ENCODE results near the gene TEX26.

Gene TEX26

DNA sequence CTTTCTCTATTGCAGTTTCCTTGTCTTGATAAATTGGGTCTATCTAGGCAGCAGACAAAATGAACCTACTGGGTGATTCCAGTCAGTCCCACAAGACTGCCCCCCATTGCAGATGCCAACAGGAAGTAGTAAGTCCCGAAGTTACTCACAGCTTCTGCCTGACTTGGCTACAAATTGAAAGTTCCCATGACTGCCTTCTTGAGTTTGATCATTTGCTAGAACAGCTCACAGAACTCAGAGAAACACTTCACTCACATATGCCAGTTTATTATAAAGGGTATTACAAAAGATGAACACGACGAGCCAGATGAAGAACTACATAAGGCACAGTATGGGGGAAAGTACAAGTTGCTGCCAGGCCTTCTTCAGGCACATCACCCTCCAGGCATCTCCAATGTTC is 50.0 kb downstream of the TEX26 start:
- DNase-seq = no peak

DNA sequence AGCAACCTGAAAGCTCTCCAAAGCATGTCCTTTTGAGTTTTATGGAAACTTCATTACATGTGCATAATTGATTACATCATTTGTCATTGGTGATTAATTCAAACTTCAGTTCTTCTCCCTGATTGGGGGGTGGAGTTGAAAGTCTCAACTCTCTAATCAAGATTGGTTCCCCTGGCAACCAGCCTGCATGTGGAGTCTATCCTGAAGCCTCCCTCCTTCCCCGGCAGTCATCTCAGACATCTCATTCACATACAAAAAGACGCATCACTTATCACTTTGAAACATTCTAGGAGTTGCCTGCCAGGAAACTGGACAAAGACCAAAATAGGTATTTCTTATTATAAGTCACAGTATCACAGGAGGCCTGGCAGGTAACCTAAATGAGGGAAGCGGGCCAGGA is 50.5 kb downstream of the TEX26 start:
- DNase-seq = no peak

DNA sequence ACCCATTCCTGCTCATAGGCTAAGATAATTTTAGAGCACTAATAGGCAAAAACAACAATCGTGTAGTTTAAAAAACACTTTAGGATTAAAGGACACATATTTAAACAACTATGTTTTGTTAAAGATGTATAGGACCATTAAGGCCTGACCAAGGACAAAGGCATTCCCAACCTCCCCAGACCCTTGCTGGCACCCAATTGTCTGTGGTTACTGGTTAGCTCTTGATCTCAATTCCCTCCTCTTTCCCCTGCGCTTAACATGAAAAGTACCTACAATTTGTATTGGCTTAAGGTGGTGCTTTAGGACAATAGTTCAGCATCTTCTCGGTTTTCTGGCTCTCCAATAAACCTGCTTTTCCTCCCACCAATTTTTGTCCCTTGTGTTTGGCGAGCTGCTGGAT is 51.0 kb downstream of the TEX26 start:
- no peak for DNase-seq

DNA sequence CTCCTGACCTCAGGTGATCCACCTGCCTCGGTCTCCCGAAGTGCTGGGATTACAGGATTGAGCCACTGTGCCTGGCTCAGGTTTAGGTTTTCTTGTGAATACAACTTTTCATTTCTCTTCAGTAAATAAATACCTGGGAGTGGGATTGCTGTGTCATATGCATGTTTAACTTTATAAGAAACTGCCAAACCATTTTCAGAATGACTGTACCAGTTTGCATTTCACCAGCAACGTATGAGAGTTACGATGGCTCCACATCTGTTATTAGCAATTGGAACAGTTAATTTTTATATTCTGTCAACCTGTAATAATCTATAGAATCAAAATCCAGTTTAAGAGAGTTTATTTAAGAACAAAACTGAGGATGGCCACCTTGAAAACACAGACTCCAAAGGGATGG is 52.2 kb downstream of the TEX26 start:
- DNase-seq = no peak

DNA sequence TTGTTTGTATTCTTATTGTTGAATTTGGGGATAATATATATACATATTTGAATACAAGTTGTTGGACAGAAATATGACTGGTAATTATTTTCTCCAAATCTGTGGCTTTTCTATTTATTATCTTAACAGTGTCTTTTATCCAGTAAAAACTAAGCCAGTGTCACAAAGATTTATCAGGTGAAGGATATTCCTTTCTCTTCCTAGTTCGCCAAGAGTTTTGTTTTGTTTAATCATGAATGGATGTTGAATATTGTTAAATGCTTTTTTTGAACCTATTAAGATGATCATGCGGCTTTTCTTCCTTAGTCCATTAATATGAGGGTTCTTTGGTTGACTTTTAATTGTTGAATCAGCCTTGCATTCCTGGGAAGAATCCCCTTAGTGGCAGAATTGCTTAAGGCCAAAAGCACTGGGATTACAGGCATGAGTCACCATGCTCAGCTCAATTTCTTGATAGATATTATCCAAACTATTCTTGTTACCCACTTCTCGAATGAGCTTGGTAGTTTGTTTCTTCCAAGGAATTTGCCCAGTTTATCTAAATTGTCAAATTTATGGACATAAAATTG is 53.3 kb downstream of the TEX26 start:
- DNase-seq = no peak

DNA sequence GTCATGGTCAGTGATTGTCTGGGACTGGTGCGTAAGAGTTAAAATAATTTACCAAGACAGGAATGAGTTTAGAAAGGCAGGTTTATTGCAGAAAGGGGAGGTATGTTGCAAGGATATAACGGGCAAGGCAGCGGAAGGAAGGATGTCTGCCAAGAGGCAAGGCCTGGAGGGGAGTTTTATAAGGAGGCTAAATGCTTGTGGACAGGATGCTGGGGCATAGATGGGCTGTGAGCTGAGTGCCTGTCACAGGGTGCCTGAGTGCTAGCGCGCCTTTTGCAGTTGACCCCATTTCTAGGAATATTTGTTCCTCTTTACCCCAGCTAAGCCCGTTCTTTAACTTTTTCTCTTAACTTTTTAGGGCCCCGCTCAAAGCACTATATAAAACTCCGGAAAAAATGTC is 58.7 kb downstream of the TEX26 start:
- DNase-seq = no peak

DNA sequence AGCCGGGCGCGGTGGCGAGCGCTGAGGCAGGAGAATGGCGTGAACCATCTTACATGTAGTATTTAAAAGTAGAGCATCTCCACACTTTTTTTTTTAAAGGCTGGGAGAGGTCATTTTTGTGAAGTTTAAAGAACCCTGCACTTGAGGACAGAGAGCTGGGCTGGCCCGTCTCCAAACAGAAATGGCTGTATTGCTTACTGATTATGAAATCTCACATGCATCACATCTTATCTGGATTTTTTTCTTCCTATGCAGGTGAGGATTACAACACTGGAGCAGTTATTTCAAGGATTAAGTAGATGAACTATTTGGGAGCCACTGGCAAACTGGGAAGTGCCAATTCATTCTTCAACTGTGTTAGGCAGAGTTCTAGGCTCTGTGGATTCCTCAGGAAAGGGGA is 59.5 kb downstream of the TEX26 start:
- no peak for DNase-seq

DNA sequence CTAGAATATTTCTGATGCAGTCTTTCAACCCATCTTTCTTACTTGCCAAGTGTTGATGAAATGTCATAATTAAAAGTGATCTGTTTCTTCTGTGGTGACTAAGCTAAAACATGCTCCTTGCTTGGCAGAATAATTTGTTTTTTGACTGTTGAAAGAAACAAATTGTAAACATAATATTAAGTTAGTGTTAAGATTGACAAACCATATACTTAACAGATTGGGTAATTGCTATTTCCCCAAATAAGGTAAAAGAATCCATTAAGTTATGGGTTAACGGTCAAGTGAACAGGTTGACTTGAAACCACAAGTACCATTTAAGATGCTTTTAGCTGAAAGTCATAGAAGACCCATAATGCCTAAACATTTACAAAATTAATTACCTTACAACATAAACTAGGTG is 62.9 kb downstream of the TEX26 start:
- no peak for DNase-seq

DNA sequence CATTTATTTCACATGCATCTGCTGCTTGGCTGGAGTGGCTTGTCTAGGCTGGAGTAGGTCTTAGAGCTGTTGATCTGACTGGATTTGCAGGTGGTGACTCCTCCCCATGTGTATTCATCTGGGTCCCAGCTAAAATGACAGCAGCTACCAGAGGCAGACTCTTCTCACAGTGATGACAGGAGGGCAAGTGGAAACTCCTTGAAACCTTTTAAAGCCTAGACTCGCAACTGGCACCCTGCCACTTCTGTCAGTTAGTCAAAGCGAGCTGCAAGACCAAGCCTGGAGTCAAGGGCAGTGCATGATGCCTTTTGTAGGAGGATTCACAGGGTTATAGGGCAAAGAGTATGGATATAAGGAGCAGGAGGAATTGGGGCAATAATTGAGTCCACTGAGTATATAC is 65.2 kb downstream of the TEX26 start:
- no peak for DNase-seq

DNA sequence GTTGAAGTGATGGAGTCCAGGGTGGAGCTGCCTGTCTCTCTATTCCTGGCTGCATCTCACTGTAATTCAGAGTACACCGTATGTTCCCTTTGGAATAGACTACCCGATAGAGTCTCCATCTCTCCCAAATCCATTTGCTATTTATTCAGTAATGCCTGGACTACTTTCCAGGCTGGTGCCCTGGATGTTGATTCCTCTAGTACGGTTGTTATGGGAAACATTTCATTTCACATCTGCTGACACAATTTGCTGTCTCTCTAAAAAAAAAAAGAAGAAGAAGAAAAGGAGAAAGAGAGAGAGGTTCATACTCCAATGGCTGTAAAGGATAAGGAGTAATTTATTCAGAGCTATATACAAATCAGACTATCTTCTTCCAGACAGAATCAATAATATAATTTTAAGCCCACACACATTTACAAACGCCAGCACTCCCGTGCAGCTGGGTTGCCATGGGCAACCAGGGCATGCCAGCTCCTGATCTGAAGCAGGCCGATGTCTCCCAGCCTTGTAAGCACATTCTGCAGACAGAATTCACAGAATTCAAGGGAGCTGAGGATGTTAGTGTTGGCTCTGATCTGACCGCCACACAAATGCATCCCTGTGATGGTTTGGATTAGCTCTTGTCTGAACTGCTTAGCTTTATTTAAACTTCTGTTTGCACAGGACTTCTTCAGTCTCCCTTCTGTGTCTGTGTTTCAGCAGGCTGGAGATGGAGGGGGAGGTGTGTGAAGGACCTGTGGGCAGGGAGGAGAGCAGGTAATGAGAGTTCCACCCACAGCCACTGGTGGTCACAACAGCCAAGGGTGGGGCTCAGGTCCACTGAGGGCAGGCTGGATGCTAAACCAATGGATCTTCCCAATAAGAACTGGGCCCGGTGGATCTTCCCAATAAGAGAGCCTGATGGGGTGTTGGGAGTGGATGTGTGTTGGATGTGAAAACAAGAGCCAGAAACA is 66.0 kb downstream of the TEX26 start:
- DNase-seq = no peak

DNA sequence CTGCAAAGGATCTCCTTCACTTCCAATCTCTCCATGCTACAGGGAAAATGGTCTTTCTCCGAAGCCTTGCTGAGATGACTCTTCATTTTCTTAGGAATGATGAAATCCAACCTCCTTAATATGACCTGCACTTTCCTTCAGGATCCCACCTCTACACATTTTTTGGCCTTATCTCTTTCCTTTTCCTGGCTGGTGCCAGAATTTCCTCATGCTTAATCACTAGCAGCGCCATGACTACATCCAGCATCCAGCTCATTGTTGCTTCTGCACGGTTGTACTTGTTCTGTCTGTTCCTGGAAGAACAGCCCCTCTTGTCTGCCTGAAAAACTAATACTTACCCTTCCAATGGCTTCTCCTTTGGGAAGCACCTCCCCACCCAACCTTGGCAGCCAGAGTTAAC is 68.4 kb downstream of the TEX26 start:
- DNase-seq = no peak

DNA sequence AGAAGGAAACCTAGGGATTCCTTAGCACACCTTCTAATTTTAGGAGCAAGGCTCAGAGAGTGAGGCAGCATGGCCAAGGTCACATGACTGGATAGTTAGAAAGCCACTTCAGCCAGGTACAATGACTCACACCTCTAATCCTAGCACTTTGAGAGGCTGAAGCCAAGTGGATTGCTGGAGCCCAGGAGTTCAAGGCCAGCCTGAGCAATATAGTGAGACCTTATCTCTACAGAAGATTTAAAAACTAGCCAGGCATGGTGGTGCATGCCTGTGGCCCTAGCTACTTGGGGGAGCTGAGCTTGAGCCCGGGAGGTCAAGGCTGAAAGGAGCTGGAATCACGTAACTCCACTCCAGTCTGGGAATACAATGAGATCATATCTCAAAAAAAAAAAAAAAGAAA is 69.2 kb downstream of the TEX26 start:
- DNase-seq = no peak

DNA sequence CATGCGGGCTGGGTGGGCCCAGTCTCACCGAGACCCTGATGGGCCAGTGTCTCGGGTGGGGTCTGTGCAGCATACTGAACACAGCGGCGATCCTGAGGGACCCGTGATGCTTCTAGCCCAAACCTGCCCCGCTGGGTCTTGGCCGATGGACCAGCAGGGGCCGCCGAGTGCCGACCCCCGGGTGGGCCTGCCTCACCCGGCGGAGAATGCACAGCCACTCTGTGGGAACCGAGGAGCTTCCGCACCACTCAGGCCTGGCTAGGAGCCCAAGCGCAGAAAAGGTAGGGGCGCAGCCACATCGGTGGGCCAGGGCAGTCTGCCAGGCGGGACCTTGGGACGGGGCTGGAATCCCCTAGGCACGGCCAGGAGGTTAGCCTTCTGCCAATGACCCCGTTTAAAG is 72.6 kb downstream of the TEX26 start:
- no peak for DNase-seq

DNA sequence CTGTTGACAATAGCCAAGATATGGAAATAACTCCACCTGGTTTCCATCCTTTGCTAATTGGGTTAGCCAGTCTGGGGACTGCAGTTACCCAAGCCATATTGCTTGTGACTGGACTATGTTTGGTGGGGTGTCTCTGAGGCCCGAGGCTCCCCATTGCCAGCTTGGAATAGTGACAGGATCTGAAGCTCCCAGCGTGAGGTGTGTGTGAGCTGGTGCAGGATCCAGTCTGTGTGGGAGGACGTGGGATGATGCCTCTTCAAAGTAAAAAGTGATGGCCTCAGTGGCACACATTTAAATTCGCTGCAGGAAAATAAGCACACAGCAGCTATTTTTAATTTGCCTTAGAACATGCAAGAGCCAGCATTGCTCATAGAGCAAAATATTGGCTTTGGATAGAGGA is 75.0 kb downstream of the TEX26 start:
- no peak for DNase-seq

DNA sequence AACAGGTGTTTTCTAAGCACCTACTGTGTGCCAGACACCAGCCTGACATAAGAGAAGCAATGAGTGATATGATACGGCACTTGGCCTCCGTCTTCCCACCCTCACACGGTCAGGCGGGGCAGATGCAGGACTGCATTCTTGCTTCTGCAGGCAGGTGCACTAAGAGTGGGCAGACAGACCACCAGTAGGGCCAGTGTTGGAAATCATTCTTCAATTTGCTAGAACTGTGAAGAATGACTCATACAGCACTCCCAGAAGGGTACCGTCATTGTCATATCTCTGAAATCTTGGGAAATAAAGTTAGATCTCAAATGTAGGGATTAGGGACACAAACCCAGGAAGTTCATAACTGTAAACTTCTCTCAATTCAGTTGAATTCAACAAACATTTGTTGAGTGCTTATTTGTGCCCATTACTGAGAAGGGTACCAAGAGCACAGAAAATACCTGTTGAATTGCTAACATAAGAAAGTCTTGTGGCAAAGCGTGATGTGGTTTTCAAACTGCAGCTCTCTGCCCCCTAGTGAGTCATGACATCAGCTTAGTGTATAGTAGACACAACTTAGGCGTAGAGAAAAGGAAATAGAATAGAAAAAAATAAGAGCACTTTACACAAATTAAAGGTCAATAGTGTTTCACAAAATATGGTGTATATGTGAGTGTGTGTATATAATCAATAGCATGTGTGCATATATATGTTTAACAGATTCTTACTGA is 76.1 kb downstream of the TEX26 start:
- DNase-seq = no peak

DNA sequence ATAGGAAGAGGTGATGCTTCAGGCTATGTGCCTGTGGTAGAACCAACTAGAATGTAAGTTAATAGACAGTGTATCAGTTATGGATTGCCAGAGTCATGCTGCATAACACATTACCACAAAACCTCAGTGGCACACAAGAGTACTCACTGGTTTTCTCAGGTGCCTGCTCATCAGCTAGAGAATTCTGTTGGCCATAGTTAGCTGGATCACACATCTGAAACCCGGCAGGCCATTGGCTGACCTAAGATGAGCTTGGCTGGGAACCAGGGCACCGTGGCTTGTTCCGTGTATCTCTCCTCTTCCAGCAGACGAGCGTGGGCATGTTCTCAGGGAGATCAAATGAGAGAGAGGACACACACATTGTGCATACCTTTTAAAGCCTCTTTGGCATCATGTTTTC is 76.7 kb downstream of the TEX26 start:
- DNase-seq = no peak

DNA sequence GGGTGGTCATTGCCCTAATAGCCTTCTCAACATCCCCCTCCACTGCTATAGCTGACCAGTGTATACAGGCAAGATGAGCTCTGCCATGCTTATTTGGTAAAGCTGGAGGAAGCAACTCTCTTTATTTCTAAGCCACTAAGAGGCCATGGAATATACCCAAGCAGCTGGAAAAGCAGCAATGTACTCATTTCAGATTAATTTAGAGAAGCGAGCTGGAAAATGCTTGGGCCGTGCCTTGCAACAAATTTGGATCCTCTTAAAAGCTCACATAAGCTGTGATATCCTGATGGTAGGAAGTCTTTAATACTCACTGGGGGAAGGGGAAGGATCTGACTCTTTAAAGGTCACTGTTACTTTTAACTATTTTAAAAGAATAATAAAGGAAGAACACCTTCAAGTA is 77.8 kb downstream of the TEX26 start:
- DNase-seq = no peak

DNA sequence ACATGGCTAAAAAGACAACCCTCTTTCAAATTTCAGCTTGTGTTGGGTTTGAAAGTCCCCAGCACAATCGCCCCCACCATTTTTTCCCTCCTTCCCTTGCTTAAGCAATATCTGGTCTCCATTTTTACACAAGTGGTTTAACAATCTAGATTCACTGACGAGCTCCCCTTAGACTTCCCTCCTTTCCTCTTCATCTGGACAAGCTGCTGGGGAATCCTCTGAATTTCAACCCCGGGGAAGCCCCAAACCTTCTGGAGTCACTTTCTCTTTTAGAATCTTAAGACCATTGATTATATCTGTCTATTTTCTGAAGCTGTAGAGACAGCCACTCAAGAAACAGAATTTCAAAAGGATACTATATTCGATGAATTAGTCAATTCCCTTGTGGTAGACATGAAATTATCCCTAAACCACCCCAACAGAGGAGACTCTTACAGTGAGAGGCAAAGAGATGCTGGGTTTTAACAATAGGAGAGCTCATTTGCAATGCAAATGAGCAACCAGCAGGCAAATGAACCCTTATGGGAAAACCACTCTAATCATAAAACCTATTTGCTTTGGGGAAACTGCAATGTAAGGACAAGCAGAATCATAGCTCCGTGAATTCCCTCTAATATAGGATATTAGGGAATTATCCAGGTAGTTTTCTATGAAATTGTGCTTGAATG is 78.9 kb downstream of the TEX26 start:
- no peak for DNase-seq

DNA sequence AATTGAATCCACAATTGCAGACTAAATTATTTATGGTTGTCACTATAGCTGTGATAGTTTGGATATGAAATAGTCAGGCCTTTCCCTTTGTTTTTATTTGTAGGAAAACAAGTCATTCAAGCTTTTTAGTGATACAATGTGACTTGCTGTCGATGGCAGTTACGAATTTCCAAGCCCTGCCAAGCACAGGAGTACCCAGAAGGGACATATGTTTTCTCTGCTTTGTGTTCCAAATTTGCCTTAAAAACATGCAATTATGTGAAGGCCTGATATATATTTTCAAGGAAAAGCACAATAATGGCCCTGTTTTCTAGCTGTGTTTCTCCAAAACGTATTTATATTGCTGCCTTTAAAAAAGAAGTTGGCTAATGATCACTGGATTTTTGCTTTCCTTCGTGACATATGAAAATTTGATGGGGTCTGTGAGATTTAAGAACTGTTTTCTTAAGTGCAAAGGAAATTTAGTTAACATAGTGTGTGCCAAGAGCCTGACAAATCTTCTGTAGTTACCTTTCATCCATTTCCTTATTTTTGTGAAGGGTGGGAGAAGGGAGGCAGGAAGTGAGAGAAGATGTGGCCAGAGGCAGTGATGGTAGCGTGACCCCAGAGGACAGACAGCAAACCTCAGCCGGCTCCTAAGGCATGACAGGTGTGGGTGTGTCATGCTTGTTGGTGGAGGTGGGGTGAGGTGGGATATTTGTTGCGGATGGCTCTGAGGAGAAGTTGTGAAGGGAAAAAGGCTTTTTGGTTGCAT is 79.6 kb downstream of the TEX26 start:
- DNase-seq = no peak

DNA sequence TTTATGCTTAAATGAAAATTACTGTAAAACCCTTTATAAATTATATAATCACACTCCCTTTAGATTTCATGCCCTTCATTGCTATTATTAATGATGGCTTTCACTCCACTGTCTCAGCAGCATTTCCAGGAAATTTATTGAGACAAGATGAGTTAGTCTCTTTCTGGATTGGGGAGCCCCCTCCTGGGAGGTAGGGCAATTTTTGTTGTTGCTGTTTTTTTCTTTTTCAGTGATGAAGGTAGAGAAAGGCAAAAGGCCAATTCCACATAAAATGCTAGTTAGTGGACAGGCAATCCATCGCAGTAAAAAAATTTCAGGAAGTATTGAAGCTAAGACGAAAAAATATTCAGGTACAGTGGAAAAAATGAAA is 80.2 kb downstream of the TEX26 start:
- DNase-seq = no peak

DNA sequence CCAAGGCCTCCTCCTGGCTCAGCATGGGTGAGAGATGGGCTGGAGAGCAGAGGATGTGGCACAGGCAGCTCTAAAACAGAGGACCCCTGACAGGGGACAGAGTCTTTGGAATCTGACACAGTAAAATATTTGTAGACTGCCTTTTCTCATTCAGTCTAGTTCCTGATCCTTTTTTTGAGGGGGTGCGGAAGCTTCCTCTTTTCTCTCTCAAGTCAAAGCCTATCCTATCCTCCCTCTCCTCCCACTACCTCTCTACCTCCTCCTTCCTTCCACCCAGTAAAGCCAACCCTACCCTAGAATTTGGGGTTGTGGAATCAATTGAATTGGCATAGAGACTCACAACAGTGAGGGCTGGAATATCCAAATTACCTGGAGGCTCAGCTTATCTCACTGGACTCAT is 82.0 kb downstream of the TEX26 start:
- no peak for DNase-seq

DNA sequence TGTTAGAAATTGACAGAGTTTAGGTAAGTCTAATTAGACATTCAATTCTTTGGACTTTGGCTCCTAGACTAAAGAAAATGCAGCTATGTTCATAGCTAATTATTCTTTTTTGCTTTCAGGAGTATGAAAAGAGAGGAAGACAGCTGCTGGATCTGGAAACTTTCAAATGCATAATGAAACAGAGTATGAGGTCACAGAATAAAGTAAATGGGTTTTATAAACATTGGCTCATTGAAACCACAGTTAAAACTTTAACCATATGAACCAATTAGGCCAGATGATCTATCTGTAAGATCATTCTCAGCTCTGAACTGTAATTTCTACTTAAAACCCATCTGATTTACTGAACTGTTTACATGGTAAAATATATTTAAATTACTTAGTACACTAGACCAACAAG is 82.7 kb downstream of the TEX26 start:
- no peak for DNase-seq
